IMR-90 (cell line): ENCODE measurements around the gene KIAA1328. TPM values are rescaled to one million over a fixed set of nuclear protein-coding genes. Genes with fewer than 3 reads are reported as not detected.
A peak's percentile ranks its signal among the peaks of the same experiment; 100 is the strongest.

Experiments
- ATAC-seq: fragments of 200-7000 bp; cut with Tn5 transposase; 2 replicates; pipeline ENCODE4 v1.9.1; 2020; ENCODE audit warnings: low read depth, mild to moderate bottlenecking, moderate library complexity
- BruUV-seq: library from RNA; stranded (reverse); fragments of 400-500 nt; replicated peaks from 2 replicates; lab custom pipeline; 2021; lab: Mats Ljungman, UMichigan
- CTCF ChIA-PET: fragments of 300-600 bp; formaldehyde crosslinking; extraction: SDS; loops from one replicate; lab custom pipeline; 2021; ENCODE audit warnings: antibody characterized with exemption; lab: Yijun Ruan, JAX
- POLR2A ChIA-PET: fragments of 300-600 bp; sonication (Branson Sonifier 250); formaldehyde crosslinking; loops from one replicate; lab custom pipeline; 2022; ENCODE audit warnings: antibody characterized with exemption; ENCODE audit not compliant: unreplicated experiment; lab: Charles Lee
- DNase-seq: peaks from one replicate; pipeline ENCODE4 v3.0.0; 2013
- H2AFZ ChIP-seq: replicated peaks from 2 replicates; pipeline ENCODE3; 2013; ENCODE audit warnings: low read length, mild to moderate bottlenecking; ENCODE audit not compliant: poor library complexity
- H2AK5ac ChIP-seq: 2 replicates; pipeline ENCODE4 v1.6.1; 2013; ENCODE audit warnings: low read depth, low read length, inconsistent platforms
- H2AK9ac ChIP-seq: replicated peaks from 2 replicates; pipeline ENCODE3; 2013; ENCODE audit warnings: mild to moderate bottlenecking, low read depth, low read length, moderate library complexity; ENCODE audit not compliant: poor library complexity
- H2BK120ac ChIP-seq: 2 replicates; pipeline ENCODE4 v1.6.1; 2013; ENCODE audit warnings: low read depth, low read length, inconsistent platforms
- H2BK15ac ChIP-seq: 3 replicates; pipeline ENCODE4 v1.6.1; 2013; ENCODE audit warnings: low read depth, low read length, inconsistent platforms
- H2BK20ac ChIP-seq: 2 replicates; pipeline ENCODE4 v1.6.1; 2013; ENCODE audit warnings: low read depth, mild to moderate bottlenecking, inconsistent platforms, low read length, moderate library complexity
- H2BK5ac ChIP-seq: 2 replicates; pipeline ENCODE4 v1.6.1; 2013; ENCODE audit warnings: mild to moderate bottlenecking, low read depth, low read length, inconsistent platforms; ENCODE audit not compliant: poor library complexity, severe bottlenecking
- H3K14ac ChIP-seq: replicated peaks from 2 replicates; pipeline ENCODE4 v1.6.1; 2013; ENCODE audit warnings: low read depth, low read length, inconsistent platforms
- H3K18ac ChIP-seq: 2 replicates; pipeline ENCODE4 v1.6.1; 2013; ENCODE audit warnings: low read depth, low read length, control low read depth
- H3K23ac ChIP-seq: 2 replicates; pipeline ENCODE4 v1.6.1; 2013; ENCODE audit warnings: low read depth, low read length, inconsistent platforms
- H3K27ac ChIP-seq: 2 replicates; pipeline ENCODE4 v1.5.1; 2013; ENCODE audit warnings: mild to moderate bottlenecking, control low read depth, low read length; ENCODE audit not compliant: insufficient read depth
- H3K27me3 ChIP-seq: 2 replicates; pipeline ENCODE4 v1.6.1; 2013; ENCODE audit warnings: low read length; ENCODE audit not compliant: control insufficient read depth, insufficient read depth
- H3K36me3 ChIP-seq: 2 replicates; pipeline ENCODE4 v1.6.1; 2013; ENCODE audit warnings: low read length, mixed read lengths; ENCODE audit not compliant: control insufficient read depth, insufficient read depth
- H3K4ac ChIP-seq: 2 replicates; pipeline ENCODE4 v1.6.1; 2013; ENCODE audit warnings: low read depth, low read length, inconsistent platforms
- H3K4me1 ChIP-seq: 2 replicates; pipeline ENCODE4 v1.6.1; 2013; ENCODE audit warnings: low read length, mixed read lengths; ENCODE audit not compliant: control insufficient read depth, insufficient read depth
- H3K4me2 ChIP-seq: 2 replicates; pipeline ENCODE4 v1.6.1; 2013; ENCODE audit warnings: low read depth, mild to moderate bottlenecking, control low read depth, low read length, moderate library complexity
- H3K4me3 ChIP-seq: 2 replicates; pipeline ENCODE4 v1.5.1; 2013; ENCODE audit warnings: low read depth, mild to moderate bottlenecking, control low read depth, low read length, moderate library complexity; ENCODE audit not compliant: insufficient read depth
- H3K56ac ChIP-seq: 2 replicates; pipeline ENCODE4 v1.6.1; 2013; ENCODE audit warnings: low read length, inconsistent platforms; ENCODE audit not compliant: insufficient read depth; ENCODE audit errors: extremely low read depth
- H3K79me1 ChIP-seq, 2 experiments: 2 replicates each; pipeline ENCODE4 v1.6.1; 2013; ENCODE audit warnings: low read length in 2 of 2, inconsistent platforms in 1 of 2, low read depth in 1 of 2
- H3K9ac ChIP-seq: 2 replicates; pipeline ENCODE4 v1.6.1; 2013; ENCODE audit warnings: low read depth, low read length, control low read depth
- H3K9me1 ChIP-seq: 2 replicates; pipeline ENCODE4 v1.6.1; 2013; ENCODE audit warnings: low read length, inconsistent platforms; ENCODE audit not compliant: insufficient read depth
- H3K9me3 ChIP-seq: 2 replicates; pipeline ENCODE4 v1.6.1; 2013; ENCODE audit warnings: low read length; ENCODE audit not compliant: control insufficient read depth, insufficient read depth
- H4K20me1 ChIP-seq: 2 replicates; pipeline ENCODE4 v1.6.1; 2013; ENCODE audit warnings: low read length, inconsistent platforms; ENCODE audit not compliant: insufficient read depth
- H4K5ac ChIP-seq: 2 replicates; pipeline ENCODE4 v1.6.1; 2013; ENCODE audit warnings: mild to moderate bottlenecking, low read depth, low read length, control low read depth
- H4K8ac ChIP-seq, 2 experiments: 2 replicates each; pipeline ENCODE4 v1.6.1; 2013; ENCODE audit warnings: low read depth in 2 of 2, low read length in 2 of 2, control low read depth in 1 of 2, inconsistent platforms in 1 of 2
- H4K91ac ChIP-seq: 2 replicates; pipeline ENCODE4 v1.6.1; 2013; ENCODE audit warnings: low read depth, low read length, inconsistent platforms; ENCODE audit not compliant: insufficient read depth
- BHLHE40 ChIP-seq: fragments of 150-350 bp; IDR thresholded peaks from 2 replicates; pipeline ENCODE4 v1.6.1; 2016; ENCODE audit warnings: mild to moderate bottlenecking, low read depth, low read length
- CHD1 ChIP-seq: IDR thresholded peaks from 2 replicates; pipeline ENCODE4 v1.6.1; 2012; ENCODE audit warnings: low read depth, low read length, improper control_type of control experiment
- CTCF ChIP-seq: conservative IDR thresholded peaks from 2 replicates; pipeline ENCODE4 v1.5.1; 2012; ENCODE audit warnings: mild to moderate bottlenecking, low read depth, low read length, improper control_type of control experiment
- ELK1 ChIP-seq: fragments of 150-350 bp; IDR thresholded peaks from 2 replicates; pipeline ENCODE4 v1.6.1; 2016; ENCODE audit warnings: low read depth, mild to moderate bottlenecking, low read length, moderate library complexity, borderline replicate concordance
- MAFK ChIP-seq: IDR thresholded peaks from 2 replicates; pipeline ENCODE4 v1.6.1; 2012; ENCODE audit warnings: low read depth, low read length, improper control_type of control experiment
- MAZ ChIP-seq: IDR thresholded peaks from 2 replicates; pipeline ENCODE4 v1.6.1; 2012; ENCODE audit warnings: low read depth, mild to moderate bottlenecking, low read length, improper control_type of control experiment, moderate library complexity, borderline replicate concordance
- NFE2L2 ChIP-seq: fragments of 150-350 bp; IDR thresholded peaks from 2 replicates; pipeline ENCODE4 v1.6.1; 2016; ENCODE audit warnings: low read depth, mild to moderate bottlenecking, low read length
- POLR2A ChIP-seq: IDR thresholded peaks from 2 replicates; pipeline ENCODE4 v1.6.1; 2012; ENCODE audit warnings: mild to moderate bottlenecking, low read depth, low read length
- RAD21 ChIP-seq: IDR thresholded peaks from 2 replicates; pipeline ENCODE4 v1.6.1; 2012; ENCODE audit warnings: low read length, improper control_type of control experiment
- RCOR1 ChIP-seq: IDR thresholded peaks from 2 replicates; pipeline ENCODE4 v1.6.1; 2012; ENCODE audit warnings: mild to moderate bottlenecking, low read length, improper control_type of control experiment; ENCODE audit not compliant: insufficient replicate concordance
- SMC3 ChIP-seq: fragments of 150-350 bp; IDR thresholded peaks from 2 replicates; pipeline ENCODE4 v1.6.1; 2016; ENCODE audit warnings: low read depth, mild to moderate bottlenecking, antibody characterized with exemption, low read length, moderate library complexity
- USF2 ChIP-seq: fragments of 150-350 bp; IDR thresholded peaks from 2 replicates; pipeline ENCODE4 v1.6.1; 2017; ENCODE audit warnings: mild to moderate bottlenecking, antibody characterized with exemption, low read length, low read depth
- WGBS, 2 experiments: methylation state at CpG; one replicate each; pipeline versions ENCODE4 v1.1.5 to v1.1.7; 2013; ENCODE audit warnings: missing lambda C conversion rate in 2 of 2; ENCODE audit not compliant: insufficient read length in 1 of 2; ENCODE audit errors: extremely low coverage in 2 of 2; 5-methylcytosine and 5-hydroxymethylcytosine counted together
- dilution Hi-C: fragments of 300-500 bp; cut with HindIII; formaldehyde crosslinking; loops from one replicate; pipeline ENCODE4 v1.14.3; 2018; ENCODE audit warnings: low sequenced_read_pairs; ENCODE audit not compliant: unreplicated experiment
- in situ Hi-C: fragments of 300-500 bp; cut with MboI; formaldehyde crosslinking; loops from 3 replicates; pipeline ENCODE4 v1.14.3; 2019; ENCODE audit warnings: low sequenced_read_pairs, inconsistent platforms, mixed read lengths
- intact Hi-C: fragments of 100-400 bp; cut with micrococcal nuclease; formaldehyde crosslinking; loops from 2 replicates; pipeline ENCODE4 v1.10.0; 2022
- polyA plus RNA-seq, 3 experiments: library from polyadenylated mRNA; depleted of rRNA; stranded (reverse); fragments of >200 nt; gene quantifications; 2 replicates each; pipeline ENCODE4 v1.2.3, GENCODE V29; 2012; ENCODE audit warnings: low replicate concordance in 1 of 3
- total RNA-seq: library from RNA; depleted of rRNA; stranded (reverse); fragments of >200 nt; gene quantifications from 2 replicates; pipeline ENCODE4 v1.2.3, GENCODE V29; 2012

KIAA1328 gene
- total and polyA plus RNA-seq, 2 of the 4 experiments (the other 2 are of a cell fraction): 2.4 to 7.0 TPM

DNA sequence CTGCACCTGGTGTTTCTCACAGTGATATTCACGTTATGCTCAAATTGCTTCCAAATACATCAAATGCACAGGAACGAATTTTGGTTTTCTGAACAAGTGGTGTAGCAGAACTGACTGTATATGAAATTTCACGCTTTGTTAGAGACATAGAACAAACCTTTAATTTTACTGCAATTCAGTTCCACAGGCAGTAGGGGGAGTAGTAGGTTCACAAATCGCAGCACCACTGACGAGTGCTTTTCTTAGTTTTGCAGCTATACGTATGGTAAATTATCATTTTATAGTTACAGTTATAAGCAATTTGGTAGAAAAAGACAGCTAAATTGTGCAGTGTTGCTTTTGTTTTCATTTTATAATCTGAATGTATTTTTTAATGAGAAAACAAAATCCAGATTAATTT, 113.3 kb downstream of the KIAA1328 start:
- Histone ChIP-seq H4K20me1 (no peaks in the 10 kb centered on the region), H3K4me3 (no peak overlapping the region), H3K27me3 (no peaks in the 10 kb centered on the region), H3K9me3 (no peaks in the 10 kb centered on the region; the same call in 1 of the 2 replicates), H2AFZ (no peak overlapping the region), H3K9ac (no peak overlapping the region), H2BK120ac (no peak overlapping the region), H3K18ac (no peak overlapping the region), H3K23ac (no peak overlapping the region), H2BK20ac (no peak overlapping the region), H4K91ac (no peak overlapping the region), H3K4ac (no peak overlapping the region), H3K36me3 (no peaks in the 10 kb centered on the region), H2BK15ac (no peak overlapping the region), H3K4me1 (no peaks in the 10 kb centered on the region), H3K56ac (no peak overlapping the region), H3K14ac (no peak overlapping the region), H3K9me1 (no peaks in the 10 kb centered on the region), H3K79me1 (no peaks in the 10 kb centered on the region; a peak in 1 of 4 replicates), H2AK5ac (no peak overlapping the region), H3K27ac (no peak overlapping the region), H3K4me2 (no peak overlapping the region), H4K5ac (no peak overlapping the region), H2BK5ac (no peak overlapping the region), H2AK9ac (no peak overlapping the region), H4K8ac (no peak overlapping the region)
- TF ChIP-seq CHD1 (no peak), BHLHE40 (no peak), MAFK (no peak), NFE2L2 (no peak), ELK1 (no peak), RCOR1 (no peak), POLR2A (no peak), MAZ (no peak), SMC3 (peak; percentile 50), USF2 (no peak), CTCF (peak; percentile 76), RAD21 (peak; percentile 80)
- DNase-seq (peak; percentile 53), ATAC-seq (peak; percentile 83)
- ChIA-PET POLR2A (no interaction called here), CTCF (interaction anchor here (0.5 to 1.5 kb wide), 8 partner anchors 11 to 380 kb away, joined by 3 to 7 read pairs (median 3); no protein-coding TSS in a partner anchor)
- WGBS, 2 experiments: no CpG with 5 or more reads among the region's 6 CpGs
- intact Hi-C loops: loop anchor here (1.0 to 10.0 kb wide), 5 partner anchors 380 to 595 kb away; no protein-coding TSS in a partner anchor
- in situ Hi-C loops: loop anchor here (25.0 kb wide), 1 partner anchor 545 kb away; no protein-coding TSS in a partner anchor
- dilution Hi-C loops: no loop called here
- BruUV-seq: no TSS peak
